Activated CD4-positive, alpha-beta memory T cell treated with anti-CD3 and anti-CD28 coated beads, Interleukin-2, amount 10 ng/mL, durations not matched to agents 7 days and 5 days (primary cell): Measurements from ENCODE around the gene TM4SF20. TPM values are rescaled to one million over a fixed set of nuclear protein-coding genes. Genes with fewer than 3 reads are reported as not detected.

Experiments used
- CTCF ChIA-PET: fragments of 350-600 bp; sonication (Branson Sonifier 250); formaldehyde crosslinking; loops from one replicate; lab custom pipeline; 2021; ENCODE audit warnings: antibody characterized with exemption, inconsistent platforms; lab: Charles Lee
- POLR2A ChIA-PET: fragments of 350-600 bp; sonication (Branson Sonifier 250); formaldehyde crosslinking; loops from one replicate; lab custom pipeline; 2021; ENCODE audit warnings: antibody characterized with exemption; lab: Charles Lee
- DNase-seq: peaks from one replicate; pipeline ENCODE4 v3.0.0-alpha.2; 2020
- H3K27ac Mint-ChIP-seq: one replicate; pipeline ENCODE4 v1.8.0; 2021; ENCODE audit warnings: mild to moderate bottlenecking, mixed read lengths
- H3K27me3 Mint-ChIP-seq: one replicate; pipeline ENCODE4 v1.8.0; 2021; ENCODE audit warnings: mixed read lengths
- H3K36me3 Mint-ChIP-seq: one replicate; pipeline ENCODE4 v1.8.0; 2021; ENCODE audit warnings: low read depth, mixed read lengths
- H3K4me1 Mint-ChIP-seq: one replicate; pipeline ENCODE4 v1.8.0; 2021; ENCODE audit warnings: mixed read lengths
- H3K4me3 Mint-ChIP-seq: one replicate; pipeline ENCODE4 v1.8.0; 2021; ENCODE audit warnings: mild to moderate bottlenecking, mixed read lengths
- H3K9me3 Mint-ChIP-seq: one replicate; pipeline ENCODE4 v1.8.0; 2021; ENCODE audit warnings: mixed read lengths
- total RNA-seq, 2 experiments: library from RNA; stranded (reverse); gene quantifications; one replicate each; pipeline ENCODE4 v1.2.3, GENCODE V29; 2021

Gene TM4SF20
- total RNA-seq, 2 experiments from 2014 or later, result not detected

- H3K36me3 Mint-ChIP-seq, result peaks cover 8% of the 10 kb centered on the region
- H3K27ac Mint-ChIP-seq, result no peak overlapping the region
- DNase-seq, result no peak
- H3K9me3 Mint-ChIP-seq, result peaks cover 14% of the 10 kb centered on the region
- H3K4me1 Mint-ChIP-seq, result peaks cover 24% of the 10 kb centered on the region
- H3K27me3 Mint-ChIP-seq, result peaks cover 4% of the 10 kb centered on the region
- ChIA-PET CTCF (interaction anchor here (1.0 kb wide), 1 partner anchor 19 kb away, joined by 4 read pairs; no protein-coding TSS in a partner anchor), POLR2A (no interaction called here)
- H3K4me3 Mint-ChIP-seq, result no peak overlapping the region
These were observed 58.6 kb downstream of the TM4SF20 start for GRCh38 chr2:227320305-227321094.

DNA sequence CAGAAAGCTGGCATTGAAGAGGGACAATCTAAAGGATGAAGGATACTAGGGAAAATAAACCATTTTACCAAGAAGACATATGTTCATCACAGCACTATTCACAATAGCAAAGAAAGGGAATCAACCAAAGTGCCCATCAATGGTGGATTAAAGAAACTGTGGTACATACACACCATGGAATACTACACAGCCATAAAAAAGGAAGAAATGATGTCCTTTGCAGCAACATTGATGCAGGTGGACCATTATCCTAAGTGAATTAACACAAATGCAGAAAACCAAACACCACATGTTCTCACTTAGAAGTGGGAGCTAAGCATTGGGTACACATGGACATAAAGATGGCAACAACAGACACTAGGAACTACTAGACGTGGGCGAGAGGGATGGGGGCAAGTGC lies 61.3 kb downstream of the TM4SF20 start:
- ChIA-PET POLR2A (no interaction called here), CTCF (no interaction called here)
- Mint-ChIP-seq H3K9me3 (peaks cover 6% of the 10 kb centered on the region), H3K36me3 (peaks cover 4% of the 10 kb centered on the region), H3K4me1 (peaks cover 5% of the 10 kb centered on the region), H3K27ac (no peak overlapping the region), H3K4me3 (no peak overlapping the region), H3K27me3 (peaks cover 2% of the 10 kb centered on the region)
- no peak for DNase-seq

GRCh38 chr2:227313310-227313709 lies 65.8 kb downstream of the TM4SF20 start:
- CTCF ChIA-PET, result no interaction called here
- H3K27me3 Mint-ChIP-seq, result peaks cover 2% of the 10 kb centered on the region

GRCh38 chr2:227312579-227312978 lies 66.5 kb downstream of the TM4SF20 start:
- peaks cover 2% of the 10 kb centered on the region for H3K27me3 Mint-ChIP-seq
- ChIA-PET CTCF (no interaction called here), POLR2A (no interaction called here)
- peaks cover under 1% of the 10 kb centered on the region for H3K9me3 Mint-ChIP-seq
- no peak for DNase-seq
- H3K27ac Mint-ChIP-seq, result no peak overlapping the region
- H3K4me1 Mint-ChIP-seq, result no peaks in the 10 kb centered on the region
- H3K36me3 Mint-ChIP-seq, result no peaks in the 10 kb centered on the region
- H3K4me3 Mint-ChIP-seq, result no peak overlapping the region

More at GRCh38 chr2:227313310-227313709, 65.8 kb downstream of the TM4SF20 start:
- Mint-ChIP-seq H3K4me3 (no peak overlapping the region), H3K36me3 (no peaks in the 10 kb centered on the region), H3K4me1 (no peaks in the 10 kb centered on the region), H3K9me3 (peaks cover 5% of the 10 kb centered on the region), H3K27ac (no peak overlapping the region)
- POLR2A ChIA-PET, result no interaction called here
- DNase-seq, result no peak

Other genes with a start within 250 kb of the TM4SF20 start
- gene COL4A4, start 215.1 kb downstream of the TM4SF20 start, total RNA-seq, result under 1 TPM; 0.10 to 0.35 TPM
- gene COL4A3, start 214.7 kb downstream of the TM4SF20 start, total RNA-seq, result under 1 TPM in 1 of 2 experiments, not detected in 1; 0.13 TPM
- 10 to 100 TPM; 63.9 to 67.5 TPM for gene MFF, start 54.1 kb downstream of the TM4SF20 start, total RNA-seq
- gene SCYGR1, start 8.6 kb upstream of the TM4SF20 start, total RNA-seq, result not detected
- 10 to 100 TPM; 59.7 to 64.0 TPM for gene AGFG1, start 92.8 kb upstream of the TM4SF20 start, total RNA-seq
- not detected for gene SCYGR2, start 219.6 kb upstream of the TM4SF20 start, total RNA-seq
- gene SCYGR3, start 235.5 kb upstream of the TM4SF20 start, total RNA-seq, result not detected
- not detected for gene SCYGR4, start 238.2 kb upstream of the TM4SF20 start, total RNA-seq